H1 (cell line): ENCODE data around the gene ARL17A.
"Not testable (repeated sequence)": the region's sequence is repeated elsewhere in the genome, so short reads cannot be mapped to it uniquely, and the experiment has no call there.

Experiments
- CBX5 ChIP-seq: fragments of 300-800, 300-1000 bp; sonication (generic); IDR thresholded peaks from 2 replicates; pipeline ENCODE4 v1.7.1; 2016; ENCODE audit warnings: antibody characterized with exemption, low read length, low read depth
- E2F6 ChIP-seq: IDR thresholded peaks from 2 replicates; pipeline ENCODE4 v1.6.1; 2012; ENCODE audit warnings: inconsistent platforms
- GTF2F1 ChIP-seq: IDR thresholded peaks from 2 replicates; pipeline ENCODE4 v1.6.1; 2012; ENCODE audit warnings: low read depth, low read length, improper control_type of control experiment, borderline replicate concordance
- JUN ChIP-seq: IDR thresholded peaks from 2 replicates; pipeline ENCODE4 v1.6.1; 2011; ENCODE audit warnings: low read depth, mild to moderate bottlenecking, improper control_type of control experiment, low read length
- KDM5A ChIP-seq: fragments of 200-600 bp; IDR thresholded peaks from 2 replicates; pipeline ENCODE4 v1.7.1; 2012; ENCODE audit warnings: mild to moderate bottlenecking, low read length, inconsistent platforms, mixed read lengths
- POLR2A ChIP-seq, 2 experiments: IDR thresholded peaks; 1 replicate in 1 of 2; 2 replicates in 1 of 2; pipeline ENCODE4 v1.6.1; 2011; ENCODE audit warnings: low read depth in 2 of 2, low read length in 2 of 2, mild to moderate bottlenecking in 2 of 2; ENCODE audit errors: control extremely low read depth in 1 of 2
- POLR2AphosphoS5 ChIP-seq: IDR thresholded peaks from 2 replicates; pipeline ENCODE4 v1.6.1; 2011; ENCODE audit warnings: low read depth, low read length
- SP1 ChIP-seq: IDR thresholded peaks from 2 replicates; pipeline ENCODE4 v1.6.1; 2011; ENCODE audit warnings: low read depth, low read length
- TF ChIP-seq, protein P1 (sequence below), 3 experiments: IDR thresholded peaks; 1 replicate in 2 of 3; 2 replicates in 1 of 3; pipeline versions ENCODE4 v1.5.1 to v1.6.1; 2011; ENCODE audit warnings: low read length in 3 of 3, mild to moderate bottlenecking in 3 of 3, inconsistent platforms in 2 of 3, low read depth in 1 of 3, moderate library complexity in 1 of 3; ENCODE audit not compliant: insufficient read depth in 1 of 3; ENCODE audit errors: control extremely low read depth in 1 of 3

DNA sequence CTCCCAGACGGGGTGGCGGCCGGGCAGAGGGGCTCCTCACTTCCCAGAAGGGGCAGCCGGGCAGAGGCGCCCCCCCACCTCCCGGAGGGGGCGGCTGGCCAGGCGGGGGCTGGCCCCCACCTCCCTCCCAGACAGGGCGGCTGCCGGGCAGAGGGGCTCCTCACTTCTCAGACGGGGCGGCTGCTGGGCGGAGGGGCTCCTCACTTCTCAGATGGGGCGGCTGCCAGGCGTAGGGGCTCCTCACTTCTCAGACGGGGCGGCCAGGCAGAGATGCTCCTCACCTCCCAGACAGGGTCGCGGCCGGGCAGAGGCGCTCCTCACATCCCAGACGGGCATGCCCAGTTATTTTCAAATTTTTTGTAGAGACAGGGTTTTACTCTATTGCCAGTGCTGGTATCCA lies 44.8 kb downstream of the ARL17A start:
- TF ChIP-seq, protein P1, sequence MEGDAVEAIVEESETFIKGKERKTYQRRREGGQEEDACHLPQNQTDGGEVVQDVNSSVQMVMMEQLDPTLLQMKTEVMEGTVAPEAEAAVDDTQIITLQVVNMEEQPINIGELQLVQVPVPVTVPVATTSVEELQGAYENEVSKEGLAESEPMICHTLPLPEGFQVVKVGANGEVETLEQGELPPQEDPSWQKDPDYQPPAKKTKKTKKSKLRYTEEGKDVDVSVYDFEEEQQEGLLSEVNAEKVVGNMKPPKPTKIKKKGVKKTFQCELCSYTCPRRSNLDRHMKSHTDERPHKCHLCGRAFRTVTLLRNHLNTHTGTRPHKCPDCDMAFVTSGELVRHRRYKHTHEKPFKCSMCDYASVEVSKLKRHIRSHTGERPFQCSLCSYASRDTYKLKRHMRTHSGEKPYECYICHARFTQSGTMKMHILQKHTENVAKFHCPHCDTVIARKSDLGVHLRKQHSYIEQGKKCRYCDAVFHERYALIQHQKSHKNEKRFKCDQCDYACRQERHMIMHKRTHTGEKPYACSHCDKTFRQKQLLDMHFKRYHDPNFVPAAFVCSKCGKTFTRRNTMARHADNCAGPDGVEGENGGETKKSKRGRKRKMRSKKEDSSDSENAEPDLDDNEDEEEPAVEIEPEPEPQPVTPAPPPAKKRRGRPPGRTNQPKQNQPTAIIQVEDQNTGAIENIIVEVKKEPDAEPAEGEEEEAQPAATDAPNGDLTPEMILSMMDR (IDR thresholded peaks at IDR 0.05; ENCODE audit: control extremely low read depth in 1 of 3, insufficient read depth in 1 of 3, low read depth in 1 of 3, low read length in 3 of 3), result not testable (repeated sequence)
- not testable (repeated sequence) for TF ChIP-seq E2F6; CBX5; KDM5A; SP1; POLR2A (IDR thresholded peaks at IDR 0.05; ENCODE audit: control extremely low read depth in 1 of 2, low read depth in 2 of 2, low read length in 2 of 2); POLR2AphosphoS5; JUN; GTF2F1
